CD4-positive, alpha-beta T cell treated with Interferon gamma for 1 hour (primary cell): ENCODE data around the gene CHD1.

Experiments
- DNase-seq: peaks from one replicate; pipeline ENCODE4 v3.0.0-alpha.2; 2020

The CHD1 gene

GRCh38 chr5:98935206-98935605, 6.4 kb upstream of the CHD1 start:
- DNase-seq, result no peak

GRCh38 chr5:98934546-98934945, 5.7 kb upstream of the CHD1 start:
- no peak for DNase-seq

GRCh38 chr5:98933445-98934072, 4.8 kb upstream of the CHD1 start:
- DNase-seq, result peak; percentile 48

GRCh38 chr5:98930972-98931762, 2.4 kb upstream of the CHD1 start:
- no peak for DNase-seq

GRCh38 chr5:98929710-98930298, 997 bp upstream of the CHD1 start:
- DNase-seq, result no peak

- peak; percentile 38 for DNase-seq
Measured at GRCh38 chr5:98927989-98928872, 576 bp downstream of the CHD1 start.

GRCh38 chr5:98927242-98927988, 1.4 kb downstream of the CHD1 start:
- peak; percentile 79 for DNase-seq

GRCh38 chr5:98923966-98924365, 4.8 kb downstream of the CHD1 start:
- DNase-seq, result no peak

GRCh38 chr5:98921947-98922505, 6.8 kb downstream of the CHD1 start:
- DNase-seq, result no peak

- DNase-seq, result no peak
Measured at GRCh38 chr5:98917433-98917832, 11.4 kb downstream of the CHD1 start.

GRCh38 chr5:98916540-98916939, 12.3 kb downstream of the CHD1 start:
- no peak for DNase-seq

- no peak for DNase-seq
Measured at GRCh38 chr5:98913911-98914310, 14.9 kb downstream of the CHD1 start.

- DNase-seq, result no peak
Measured at GRCh38 chr5:98911280-98912040, 17.3 kb downstream of the CHD1 start.

GRCh38 chr5:98909363-98909762, 19.4 kb downstream of the CHD1 start:
- DNase-seq, result no peak

GRCh38 chr5:98907951-98908350, 20.9 kb downstream of the CHD1 start:
- no peak for DNase-seq

GRCh38 chr5:98906756-98907355, 22.0 kb downstream of the CHD1 start:
- no peak for DNase-seq

- no peak for DNase-seq
Measured at GRCh38 chr5:98905857-98906688, 22.7 kb downstream of the CHD1 start.

- DNase-seq, result no peak
Measured at GRCh38 chr5:98904780-98905179, 24.0 kb downstream of the CHD1 start.

- no peak for DNase-seq
Measured at GRCh38 chr5:98902733-98903132, 26.1 kb downstream of the CHD1 start.

- no peak for DNase-seq
Measured at GRCh38 chr5:98899456-98899855, 29.4 kb downstream of the CHD1 start.
